OCI-LY7 (cell line): ENCODE results near the gene C15orf39. TPM values are rescaled to one million over a fixed set of nuclear protein-coding genes. Genes with fewer than 3 reads are reported as not detected.

ENCODE experiments used
- BruUV-seq: library from RNA; stranded (reverse); fragments of 400-500 nt; replicated peaks from 2 replicates; lab custom pipeline; 2021; lab: Mats Ljungman, UMichigan
- CTCF ChIA-PET: fragments of 300-600 bp; sonication (Branson Sonifier 250); formaldehyde crosslinking; loops from one replicate; lab custom pipeline; 2022; ENCODE audit warnings: antibody characterized with exemption; ENCODE audit not compliant: unreplicated experiment; lab: Charles Lee
- POLR2A ChIA-PET: fragments of 300-600 bp; sonication (Branson Sonifier 250); formaldehyde crosslinking; loops from one replicate; lab custom pipeline; 2022; ENCODE audit warnings: antibody characterized with exemption; lab: Charles Lee
- DNase-seq: peaks from one replicate; pipeline ENCODE4 v3.0.0-alpha.2; 2015; ENCODE audit warnings: low spot score
- H2AFZ ChIP-seq: fragments of 200-600 bp; sonication (generic), shearing (Covaris generic); 2 replicates; pipeline ENCODE4 v1.6.1; 2014; ENCODE audit warnings: mild to moderate bottlenecking, antibody characterized with exemption, low read length, moderate library complexity
- H3K27ac ChIP-seq: fragments of 200-600 bp; sonication (generic); 2 replicates; pipeline ENCODE4 v1.5.1; 2014; ENCODE audit warnings: mixed run types, low read depth, mild to moderate bottlenecking, moderate library complexity, low read length, inconsistent platforms; ENCODE audit not compliant: poor library complexity, severe bottlenecking
- H3K36me3 ChIP-seq: fragments of 200-600 bp; sonication (generic); 2 replicates; pipeline ENCODE4 v1.6.1; 2014; ENCODE audit warnings: mild to moderate bottlenecking, antibody characterized with exemption, low read length, moderate library complexity, mixed read lengths; ENCODE audit not compliant: insufficient read depth
- H3K4me1 ChIP-seq: fragments of 200-600 bp; sonication (generic); 2 replicates; pipeline ENCODE4 v1.5.1; 2014; ENCODE audit warnings: mild to moderate bottlenecking, low read length; ENCODE audit not compliant: insufficient read depth, poor library complexity, severe bottlenecking
- H3K4me2 ChIP-seq: fragments of 200-600 bp; sonication (generic); 2 replicates; pipeline ENCODE4 v1.6.1; 2014; ENCODE audit warnings: mild to moderate bottlenecking, low read length
- H3K4me3 ChIP-seq: fragments of 200-600 bp; sonication (generic); 2 replicates; pipeline ENCODE4 v1.5.1; 2014; ENCODE audit warnings: mild to moderate bottlenecking, low read depth, low read length; ENCODE audit not compliant: poor library complexity, severe bottlenecking
- H3K79me2 ChIP-seq: fragments of 200-600 bp; sonication (generic); 2 replicates; pipeline ENCODE4 v1.6.1; 2016; ENCODE audit warnings: low read depth, mild to moderate bottlenecking, low read length, moderate library complexity, mixed read lengths; ENCODE audit not compliant: insufficient read depth
- H3K9me2 ChIP-seq: fragments of 200-600 bp; sonication (generic); 2 replicates; pipeline ENCODE4 v1.6.1; 2016; ENCODE audit warnings: mild to moderate bottlenecking, low read length, mixed read lengths; ENCODE audit not compliant: insufficient read depth
- H3K9me3 ChIP-seq: fragments of 200-600 bp; sonication (generic); 2 replicates; pipeline ENCODE4 v1.6.1; 2014; ENCODE audit warnings: mild to moderate bottlenecking, mixed run types, low read length, mixed read lengths
- H4K20me1 ChIP-seq: fragments of 200-600 bp; sonication (generic); 2 replicates; pipeline ENCODE4 v1.6.1; 2014; ENCODE audit warnings: mild to moderate bottlenecking, antibody characterized with exemption, low read length, moderate library complexity, mixed read lengths; ENCODE audit not compliant: insufficient read depth
- EZH2phosphoT487 ChIP-seq: fragments of 200-600 bp; sonication (generic); IDR thresholded peaks from 2 replicates; pipeline ENCODE4 v1.6.1; 2018; ENCODE audit warnings: low read depth, borderline replicate concordance, mild to moderate bottlenecking, mixed run types, antibody characterized with exemption, low read length, moderate library complexity, mixed read lengths
- intact Hi-C: fragments of 100-400 bp; cut with micrococcal nuclease; formaldehyde crosslinking; loops from one replicate; pipeline ENCODE4 v1.10.0; 2022; ENCODE audit not compliant: unreplicated experiment
- total RNA-seq, 2 experiments: library from RNA; depleted of rRNA in 1 of 2; stranded (reverse); fragments of >200 nt in 1 of 2; shearing (Covaris generic) in 1 of 2; gene quantifications; 2 replicates each; pipeline ENCODE4 v1.2.3, GENCODE V29; 2014 to 2022
- TF ChIP-seq, protein P1 (sequence below): fragments of 200-600 bp; sonication (generic); conservative IDR thresholded peaks from 2 replicates; pipeline ENCODE4 v1.5.1; 2014; ENCODE audit warnings: mild to moderate bottlenecking, antibody characterized with exemption, low read length, moderate library complexity, mixed read lengths

C15orf39 gene
- total RNA-seq, 2 experiments from 2014 or later: 26.5 to 50.2 TPM

DNA sequence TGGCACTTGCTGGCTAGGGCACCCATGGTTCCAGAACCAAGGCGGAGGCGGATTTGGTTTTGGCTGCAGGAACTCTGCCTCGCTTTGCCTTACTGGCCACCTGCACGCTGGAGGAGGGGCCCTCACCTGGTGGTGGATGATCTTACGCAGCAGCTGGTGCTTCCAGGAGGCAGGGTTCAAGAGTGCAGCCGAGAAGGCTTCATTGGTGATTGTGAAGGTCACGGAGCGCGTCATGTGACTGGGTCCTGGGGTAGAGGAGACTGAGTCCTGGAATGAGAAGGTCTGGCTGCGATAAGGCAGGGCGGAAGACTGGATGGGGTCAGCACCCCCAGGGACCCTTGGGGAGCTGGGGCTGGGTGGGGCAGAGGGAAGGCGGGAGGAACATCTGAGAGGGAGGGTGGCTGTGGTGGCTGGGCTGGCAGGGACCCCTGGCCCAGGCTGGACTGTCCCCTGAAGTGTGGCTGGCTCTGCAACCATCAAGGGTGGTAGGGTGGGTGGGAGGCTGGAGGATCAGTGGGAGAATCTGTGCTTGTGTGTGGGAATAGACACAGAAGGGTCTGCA lies 30.7 kb downstream of the C15orf39 start:
- Histone ChIP-seq H3K4me2 (no peak overlapping the region), H3K4me3 (no peak overlapping the region), H2AFZ (no peak overlapping the region), H3K27ac (no peak overlapping the region), H3K9me3 (no peaks in the 10 kb centered on the region), H3K4me1 (peaks cover 6% of the 10 kb centered on the region), H3K79me2 (no peaks in the 10 kb centered on the region), H4K20me1 (no peaks in the 10 kb centered on the region), H3K36me3 (no peaks in the 10 kb centered on the region), H3K9me2 (no peaks in the 10 kb centered on the region)
- CTCF ChIA-PET: no interaction called here
- intact Hi-C loops: no loop called here
- BruUV-seq: no TSS peak
- DNase-seq: no peak
- no peak for TF ChIP-seq EZH2phosphoT487
- TF ChIP-seq, protein P1, sequence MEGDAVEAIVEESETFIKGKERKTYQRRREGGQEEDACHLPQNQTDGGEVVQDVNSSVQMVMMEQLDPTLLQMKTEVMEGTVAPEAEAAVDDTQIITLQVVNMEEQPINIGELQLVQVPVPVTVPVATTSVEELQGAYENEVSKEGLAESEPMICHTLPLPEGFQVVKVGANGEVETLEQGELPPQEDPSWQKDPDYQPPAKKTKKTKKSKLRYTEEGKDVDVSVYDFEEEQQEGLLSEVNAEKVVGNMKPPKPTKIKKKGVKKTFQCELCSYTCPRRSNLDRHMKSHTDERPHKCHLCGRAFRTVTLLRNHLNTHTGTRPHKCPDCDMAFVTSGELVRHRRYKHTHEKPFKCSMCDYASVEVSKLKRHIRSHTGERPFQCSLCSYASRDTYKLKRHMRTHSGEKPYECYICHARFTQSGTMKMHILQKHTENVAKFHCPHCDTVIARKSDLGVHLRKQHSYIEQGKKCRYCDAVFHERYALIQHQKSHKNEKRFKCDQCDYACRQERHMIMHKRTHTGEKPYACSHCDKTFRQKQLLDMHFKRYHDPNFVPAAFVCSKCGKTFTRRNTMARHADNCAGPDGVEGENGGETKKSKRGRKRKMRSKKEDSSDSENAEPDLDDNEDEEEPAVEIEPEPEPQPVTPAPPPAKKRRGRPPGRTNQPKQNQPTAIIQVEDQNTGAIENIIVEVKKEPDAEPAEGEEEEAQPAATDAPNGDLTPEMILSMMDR: no peak
- POLR2A ChIA-PET: no interaction called here

DNA sequence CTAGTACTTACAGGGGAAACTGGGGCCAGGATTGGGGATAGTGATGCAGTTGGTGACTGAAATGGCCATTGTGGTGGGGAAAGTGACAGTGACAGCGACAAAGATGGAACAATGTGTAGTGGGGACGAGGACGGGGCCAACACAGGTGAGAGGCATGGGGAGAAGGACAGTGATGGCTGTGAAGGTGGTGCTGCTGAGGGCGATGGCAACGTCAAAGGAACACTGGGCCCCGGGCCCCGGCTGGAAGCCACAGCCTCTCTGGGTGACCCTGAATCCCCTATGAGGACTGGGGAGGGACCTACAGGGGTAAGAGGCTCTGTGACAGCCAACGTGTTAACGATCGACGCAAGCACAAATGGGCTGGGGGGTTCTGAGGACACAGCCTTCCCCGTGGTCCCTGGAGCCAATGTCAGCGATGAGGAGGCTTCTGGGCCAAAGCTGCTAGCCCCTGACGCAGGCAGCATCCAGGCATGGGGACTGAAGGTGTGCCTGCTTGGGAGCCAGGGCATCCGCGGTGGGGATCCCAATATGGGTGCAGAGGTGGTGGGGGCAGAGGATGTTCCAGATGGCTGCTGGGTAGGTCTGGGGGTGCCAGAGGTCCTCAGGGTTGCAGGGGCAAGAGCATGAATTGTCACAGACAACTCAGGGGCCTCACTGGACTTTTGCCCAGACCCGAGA lies 31.3 kb downstream of the C15orf39 start:
- Histone ChIP-seq H4K20me1 (no peaks in the 10 kb centered on the region), H3K4me3 (no peak overlapping the region), H3K9me2 (no peaks in the 10 kb centered on the region), H3K4me2 (no peak overlapping the region), H3K79me2 (no peaks in the 10 kb centered on the region), H2AFZ (no peak overlapping the region), H3K4me1 (peaks cover 6% of the 10 kb centered on the region), H3K27ac (no peak overlapping the region), H3K9me3 (no peaks in the 10 kb centered on the region), H3K36me3 (no peaks in the 10 kb centered on the region)
- BruUV-seq: no TSS peak
- CTCF ChIA-PET: no interaction called here
- POLR2A ChIA-PET: no interaction called here
- no peak for DNase-seq
- intact Hi-C loops: no loop called here
- no peak for TF ChIP-seq EZH2phosphoT487
- TF ChIP-seq, protein P1: no peak

DNA sequence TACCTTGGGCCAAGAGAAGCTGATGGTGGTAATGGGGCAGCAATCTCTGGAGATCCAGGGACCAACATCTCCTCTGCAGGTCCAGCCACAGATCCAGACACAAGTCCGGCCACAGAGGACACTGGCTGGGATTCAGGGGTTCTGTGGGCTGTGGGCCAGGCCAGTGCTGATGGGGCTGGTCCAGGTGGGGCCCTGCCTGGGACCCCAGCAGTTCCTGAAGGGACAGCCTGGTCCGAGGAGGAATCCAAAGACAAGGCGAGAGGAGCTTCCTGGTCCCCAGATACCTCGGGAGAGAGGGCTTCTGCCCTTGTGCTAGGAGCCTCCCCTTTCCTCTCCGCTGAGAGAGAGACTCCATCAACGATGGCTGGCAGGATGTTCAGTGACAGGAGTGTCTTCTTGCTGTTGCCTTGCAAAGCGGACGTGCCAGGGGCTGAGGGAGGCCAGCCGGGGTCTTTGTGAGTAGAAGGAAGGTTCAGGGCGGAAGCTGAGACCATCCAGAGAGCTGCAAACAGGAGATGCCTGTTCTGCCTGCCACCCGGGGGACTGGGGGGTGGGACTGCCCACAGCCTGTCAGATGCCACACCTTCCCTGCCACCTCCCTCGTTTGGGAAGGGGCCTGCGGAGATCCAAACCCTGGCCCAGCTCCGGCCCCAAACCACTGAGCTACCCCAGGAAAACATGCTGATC lies 32.0 kb downstream of the C15orf39 start:
- no peaks in the 10 kb centered on the region for H3K36me3 ChIP-seq
- no peaks in the 10 kb centered on the region for H3K9me2 ChIP-seq
- intact Hi-C loops: no loop called here
- TF ChIP-seq, protein P1: no peak
- no peak for TF ChIP-seq EZH2phosphoT487
- H4K20me1 ChIP-seq: no peaks in the 10 kb centered on the region
- BruUV-seq: no TSS peak
- H3K4me2 ChIP-seq: no peak overlapping the region
- no peak overlapping the region for H2AFZ ChIP-seq
- POLR2A ChIA-PET: no interaction called here
- H3K79me2 ChIP-seq: no peaks in the 10 kb centered on the region
- H3K27ac ChIP-seq: no peak overlapping the region
- peaks cover 6% of the 10 kb centered on the region for H3K4me1 ChIP-seq
- no peak for DNase-seq
- H3K9me3 ChIP-seq: no peaks in the 10 kb centered on the region
- CTCF ChIA-PET: no interaction called here
- no peak overlapping the region for H3K4me3 ChIP-seq
